Measurements from ENCODE around the gene OAS3. TPM values are rescaled to one million over a fixed set of nuclear protein-coding genes. Genes with fewer than 3 reads are reported as not detected.

The OAS3 gene
- total RNA-seq, 1 donor: 3.9 TPM

- peak; percentile 49 for DNase-seq (ENCODE audit: low read depth)
- peak; percentile 83 for TF ChIP-seq CTCF (IDR thresholded peaks at IDR 0.05; ENCODE audit: insufficient read depth, low read length)
- H3K4me3 ChIP-seq (ENCODE audit: low read depth, low read length): no peak overlapping the region
These were observed 37.8 kb upstream of the OAS3 start for GRCh38 chr12:112900298-112901145.

DNA sequence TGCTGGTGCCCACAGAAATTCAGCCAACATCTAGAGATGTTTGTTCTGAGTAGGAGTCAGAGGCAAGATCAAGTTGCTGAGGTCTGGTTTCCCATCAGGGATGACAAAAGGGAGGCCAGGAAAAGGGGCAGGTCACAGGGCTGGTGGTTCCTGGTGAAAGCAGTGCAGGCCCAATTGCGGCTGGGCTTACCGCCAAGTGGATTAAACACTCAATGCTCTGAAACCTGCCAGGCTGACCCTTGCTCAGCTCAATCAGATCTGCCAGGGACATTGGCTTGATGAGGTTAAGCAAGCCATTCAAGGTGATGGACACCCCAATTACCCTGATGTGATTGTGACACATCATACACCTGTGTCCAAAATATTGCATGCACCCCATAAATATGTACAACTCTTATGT lies 37.0 kb upstream of the OAS3 start:
- no peak overlapping the region for H3K4me3 ChIP-seq (ENCODE audit: low read depth, low read length)
- no peak for DNase-seq (ENCODE audit: low read depth)
- TF ChIP-seq CTCF (IDR thresholded peaks at IDR 0.05; ENCODE audit: insufficient read depth, low read length): no peak

DNA sequence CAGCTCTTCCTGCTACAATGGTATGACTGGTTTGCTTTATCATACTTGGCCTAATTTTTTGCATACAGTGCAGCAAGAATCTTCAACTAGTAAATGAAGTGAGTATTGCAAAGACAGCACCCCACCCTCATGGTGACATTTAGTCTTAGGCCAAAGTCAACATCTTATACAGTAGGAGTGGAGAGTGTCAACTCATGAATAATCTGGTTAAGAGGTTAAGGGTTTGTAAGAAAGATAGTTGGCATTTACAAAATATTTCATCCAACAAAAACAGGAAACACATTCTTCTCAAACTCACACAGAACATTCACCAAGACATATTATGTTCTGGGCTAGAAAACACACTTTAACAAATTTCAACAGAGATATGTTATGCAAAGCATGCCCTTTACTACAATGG lies 33.7 kb upstream of the OAS3 start:
- DNase-seq (ENCODE audit: low read depth): peak; percentile 82
- TF ChIP-seq CTCF (IDR thresholded peaks at IDR 0.05; ENCODE audit: insufficient read depth, low read length): no peak
- H3K4me3 ChIP-seq (ENCODE audit: low read depth, low read length): no peak overlapping the region

DNA sequence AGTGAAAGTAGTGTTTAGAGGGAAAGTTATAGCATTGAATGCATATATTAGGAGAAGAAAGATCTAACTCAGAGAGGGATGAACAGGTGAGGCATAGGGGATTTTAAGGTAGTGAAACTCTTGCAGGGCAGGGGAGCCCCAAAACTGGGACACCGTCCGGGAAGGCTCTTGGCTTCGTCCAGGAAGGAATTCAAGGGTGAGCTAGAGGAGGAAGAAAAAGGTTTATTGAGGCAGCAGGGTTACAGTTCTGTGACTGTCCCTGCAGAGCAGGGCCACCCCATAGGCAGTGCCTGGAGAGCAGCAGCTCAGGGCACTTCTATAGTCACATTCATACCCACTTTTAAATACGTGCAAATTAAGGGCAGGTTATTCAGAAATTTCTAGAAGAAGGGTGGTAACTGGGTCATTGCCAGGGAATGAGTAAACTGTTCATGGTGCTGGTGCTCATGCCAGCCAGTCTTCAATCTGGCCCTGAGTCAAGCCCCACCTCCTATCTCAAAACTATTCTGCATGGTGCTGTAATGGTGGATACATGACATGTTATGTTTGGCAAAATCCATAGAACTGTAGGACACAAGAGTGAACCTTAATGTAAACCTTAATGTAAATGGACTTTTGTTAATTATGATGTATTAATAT lies 32.7 kb upstream of the OAS3 start:
- H3K4me3 ChIP-seq (ENCODE audit: low read depth, low read length): no peak overlapping the region
- TF ChIP-seq CTCF (IDR thresholded peaks at IDR 0.05; ENCODE audit: insufficient read depth, low read length): no peak
- no peak for DNase-seq (ENCODE audit: low read depth)

GRCh38 chr12:112906712-112907414 lies 31.4 kb upstream of the OAS3 start, which contains the start of gene OAS1:
TSS of gene OAS1 (plus strand) at chr12:112906962. CDS start at chr12:112907040, 78 bp downstream.
- peak within 1 kb of the TSS; percentile 64 for H3K4me3 ChIP-seq (ENCODE audit: low read depth, low read length)
- peak; percentile 69 for DNase-seq (ENCODE audit: low read depth)
- no peak for TF ChIP-seq CTCF (IDR thresholded peaks at IDR 0.05; ENCODE audit: insufficient read depth, low read length)

GRCh38 chr12:112907415-112908157 lies 30.7 kb upstream of the OAS3 start:
- H3K4me3 ChIP-seq (ENCODE audit: low read depth, low read length): peak overlapping the region; percentile 17
- no peak for TF ChIP-seq CTCF (IDR thresholded peaks at IDR 0.05; ENCODE audit: insufficient read depth, low read length)
- no peak for DNase-seq (ENCODE audit: low read depth)

All from fibroblast of the aortic adventitia (primary cell).